ENCODE results near the gene JAKMIP3. TPM values are rescaled to one million over a fixed set of nuclear protein-coding genes. Genes with fewer than 3 reads are reported as not detected.

Gene JAKMIP3
- total RNA-seq, 1 experiment from 2014 or later: 5.6 TPM

DNA sequence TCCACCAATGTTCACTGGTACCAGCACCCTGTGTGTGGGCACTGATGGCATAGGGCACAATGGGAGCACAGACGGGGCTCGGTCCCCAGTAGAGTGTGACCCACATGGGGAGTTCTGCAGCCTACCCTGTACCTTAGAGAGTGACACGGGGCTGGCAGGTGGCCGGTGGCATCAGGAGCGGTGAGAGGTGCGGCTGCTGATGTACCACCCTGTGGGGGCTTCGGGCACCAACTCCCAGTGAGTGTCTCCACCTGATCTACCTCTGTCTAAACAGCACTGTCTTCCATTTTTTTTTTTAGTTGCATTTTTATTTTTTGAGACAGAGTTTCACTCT lies 4.1 kb downstream of the JAKMIP3 start:
- H3K79me2 ChIP-seq (ENCODE audit: low read depth): peaks cover 2% of the 10 kb centered on the region; the same call in 1 of the 2 replicates
- intact Hi-C loops (cut with micrococcal nuclease; ENCODE audit: unreplicated experiment): no loop called here
- H2AFZ ChIP-seq: no peak overlapping the region
- H3K4me1 ChIP-seq (replicated peaks; ENCODE audit: insufficient read depth): peaks cover 18% of the 10 kb centered on the region; the same call in 1 of the 2 replicates
- ChIA-PET POLR2A (ENCODE audit: unreplicated experiment) (no interaction called here), CTCF (no interaction called here)
- no peaks in the 10 kb centered on the region for H3K9me2 ChIP-seq (ENCODE audit: insufficient read depth)
- H3K27ac ChIP-seq: no peak overlapping the region
- no peaks in the 10 kb centered on the region for H3K36me3 ChIP-seq (ENCODE audit: low read depth)
- H3K27me3 ChIP-seq (ENCODE audit: insufficient read depth, low read depth): no peaks in the 10 kb centered on the region
- H3F3A ChIP-seq (ENCODE audit: insufficient read depth, low read depth): peaks cover 8% of the 10 kb centered on the region; the same call in 1 of the 2 replicates
- H3K4me3 ChIP-seq: no peak overlapping the region
- no peak for DNase-seq
- H3K9me3 ChIP-seq (ENCODE audit: insufficient read depth, low read depth): no peaks in the 10 kb centered on the region
- BruUV-seq (replicated peaks): no TSS peak
- no peak for TF ChIP-seq EZH2 (IDR thresholded peaks at IDR 0.05; ENCODE audit: low read depth)
- TF ChIP-seq, protein P1, sequence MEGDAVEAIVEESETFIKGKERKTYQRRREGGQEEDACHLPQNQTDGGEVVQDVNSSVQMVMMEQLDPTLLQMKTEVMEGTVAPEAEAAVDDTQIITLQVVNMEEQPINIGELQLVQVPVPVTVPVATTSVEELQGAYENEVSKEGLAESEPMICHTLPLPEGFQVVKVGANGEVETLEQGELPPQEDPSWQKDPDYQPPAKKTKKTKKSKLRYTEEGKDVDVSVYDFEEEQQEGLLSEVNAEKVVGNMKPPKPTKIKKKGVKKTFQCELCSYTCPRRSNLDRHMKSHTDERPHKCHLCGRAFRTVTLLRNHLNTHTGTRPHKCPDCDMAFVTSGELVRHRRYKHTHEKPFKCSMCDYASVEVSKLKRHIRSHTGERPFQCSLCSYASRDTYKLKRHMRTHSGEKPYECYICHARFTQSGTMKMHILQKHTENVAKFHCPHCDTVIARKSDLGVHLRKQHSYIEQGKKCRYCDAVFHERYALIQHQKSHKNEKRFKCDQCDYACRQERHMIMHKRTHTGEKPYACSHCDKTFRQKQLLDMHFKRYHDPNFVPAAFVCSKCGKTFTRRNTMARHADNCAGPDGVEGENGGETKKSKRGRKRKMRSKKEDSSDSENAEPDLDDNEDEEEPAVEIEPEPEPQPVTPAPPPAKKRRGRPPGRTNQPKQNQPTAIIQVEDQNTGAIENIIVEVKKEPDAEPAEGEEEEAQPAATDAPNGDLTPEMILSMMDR (conservative IDR thresholded peaks at IDR 0.05): no peak
- H3K4me2 ChIP-seq: no peak overlapping the region
- no peaks in the 10 kb centered on the region for H4K20me1 ChIP-seq (ENCODE audit: insufficient read depth)

DNA sequence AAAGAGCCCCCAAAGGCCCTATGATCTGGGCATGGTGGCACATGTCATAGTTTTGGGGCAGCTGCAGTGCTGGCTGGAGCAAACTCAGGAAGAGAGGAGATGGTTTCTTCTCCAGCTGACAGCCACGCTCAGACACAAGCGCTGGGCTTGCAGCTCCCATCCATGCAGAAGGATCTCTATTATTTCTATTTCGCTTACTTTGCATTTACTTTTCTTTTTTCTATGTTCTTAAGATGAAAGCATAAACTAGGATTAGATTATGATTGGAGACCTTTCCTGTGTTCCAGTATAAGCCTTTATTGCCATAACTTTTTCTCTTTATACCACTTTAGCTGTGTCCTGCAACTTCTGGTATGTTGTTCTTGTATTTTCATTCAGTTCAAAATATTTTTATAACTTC lies 5.0 kb downstream of the JAKMIP3 start:
- H4K20me1 ChIP-seq (ENCODE audit: insufficient read depth): no peaks in the 10 kb centered on the region
- H3K9me2 ChIP-seq (ENCODE audit: insufficient read depth): no peaks in the 10 kb centered on the region
- no TSS peak for BruUV-seq (replicated peaks)
- no peak overlapping the region for H3K4me3 ChIP-seq
- H3K79me2 ChIP-seq (ENCODE audit: low read depth): peaks cover 2% of the 10 kb centered on the region; the same call in 1 of the 2 replicates
- no peak for DNase-seq
- H3K27ac ChIP-seq: no peak overlapping the region
- no peaks in the 10 kb centered on the region for H3K27me3 ChIP-seq (ENCODE audit: insufficient read depth, low read depth)
- H3K4me1 ChIP-seq (replicated peaks; ENCODE audit: insufficient read depth): peaks cover 14% of the 10 kb centered on the region; the same call in 1 of the 2 replicates
- H3K4me2 ChIP-seq: no peak overlapping the region
- peaks cover 8% of the 10 kb centered on the region; the same call in 1 of the 2 replicates for H3F3A ChIP-seq (ENCODE audit: insufficient read depth, low read depth)
- ChIA-PET POLR2A (ENCODE audit: unreplicated experiment) (no interaction called here), CTCF (interaction anchor here (0.6 kb wide), 1 partner anchor 65 kb away, joined by 4 read pairs; no protein-coding TSS in a partner anchor)
- intact Hi-C loops (cut with micrococcal nuclease; ENCODE audit: unreplicated experiment): no loop called here
- no peaks in the 10 kb centered on the region for H3K9me3 ChIP-seq (ENCODE audit: insufficient read depth, low read depth)
- no peak for TF ChIP-seq EZH2 (IDR thresholded peaks at IDR 0.05; ENCODE audit: low read depth)
- H2AFZ ChIP-seq: no peak overlapping the region
- no peaks in the 10 kb centered on the region for H3K36me3 ChIP-seq (ENCODE audit: low read depth)

DNA sequence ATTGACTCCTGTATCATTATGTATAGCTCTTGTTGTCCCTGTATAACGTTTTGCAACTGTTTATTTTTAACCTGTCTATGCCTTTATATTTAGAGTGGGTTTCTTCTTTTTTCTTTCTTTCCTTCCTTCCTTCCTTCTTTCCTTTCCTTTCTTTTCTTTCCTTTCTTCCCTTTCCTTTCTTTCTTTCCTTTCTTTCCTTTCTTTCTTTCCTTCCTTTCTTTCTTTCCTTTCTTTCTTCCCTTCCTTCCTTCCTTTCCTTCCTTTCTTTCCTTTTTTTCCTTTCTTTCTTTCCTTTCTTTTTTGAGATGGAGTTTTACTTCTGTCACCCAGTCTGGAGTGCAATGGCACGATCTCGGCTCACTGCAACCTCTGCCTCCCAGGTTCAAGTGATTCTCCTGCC lies 5.9 kb downstream of the JAKMIP3 start:
- Histone ChIP-seq H3K27ac (no peak overlapping the region), H3K4me3 (no peak overlapping the region), H3F3A (ENCODE audit: insufficient read depth, low read depth) (no peaks in the 10 kb centered on the region; the same call in 1 of the 2 replicates), H3K79me2 (ENCODE audit: low read depth) (peaks cover 2% of the 10 kb centered on the region; the same call in 1 of the 2 replicates), H3K4me2 (no peak overlapping the region), H4K20me1 (ENCODE audit: insufficient read depth) (no peaks in the 10 kb centered on the region), H3K27me3 (ENCODE audit: insufficient read depth, low read depth) (no peaks in the 10 kb centered on the region), H3K36me3 (ENCODE audit: low read depth) (no peaks in the 10 kb centered on the region), H3K4me1 (replicated peaks; ENCODE audit: insufficient read depth) (peaks cover 11% of the 10 kb centered on the region; the same call in 1 of the 2 replicates), H3K9me3 (ENCODE audit: insufficient read depth, low read depth) (no peaks in the 10 kb centered on the region), H3K9me2 (ENCODE audit: insufficient read depth) (no peaks in the 10 kb centered on the region), H2AFZ (no peak overlapping the region)
- ChIA-PET POLR2A (ENCODE audit: unreplicated experiment) (no interaction called here), CTCF (no interaction called here)
- intact Hi-C loops (cut with micrococcal nuclease; ENCODE audit: unreplicated experiment): no loop called here
- TF ChIP-seq, protein P1 (conservative IDR thresholded peaks at IDR 0.05): no peak
- no peak for TF ChIP-seq EZH2 (IDR thresholded peaks at IDR 0.05; ENCODE audit: low read depth)
- DNase-seq: no peak
- BruUV-seq (replicated peaks): no TSS peak
